Keratinocyte (primary cell): ENCODE measurements around the gene F5. TPM values are rescaled to one million over a fixed set of nuclear protein-coding genes. Genes with fewer than 3 reads are reported as not detected.

ENCODE experiments used
- DNase-seq: peaks from one replicate; pipeline ENCODE4 v3.0.0-alpha.2; 2011; ENCODE audit warnings: low read depth, missing footprints, low spot score
- FAIRE-seq: peaks from 2 replicates; lab custom pipeline; 2011; peaks lifted over from hg19 to GRCh38; lab: Jason Lieb, UNC
- H2AFZ ChIP-seq: 2 replicates; pipeline ENCODE4 v1.6.0; 2012; ENCODE audit warnings: low read length, control low read depth, inconsistent platforms; ENCODE audit not compliant: control insufficient read depth
- H3K27ac ChIP-seq: 2 replicates; pipeline ENCODE4 v1.5.1; 2011; ENCODE audit warnings: low read length; ENCODE audit not compliant: control insufficient read depth, insufficient read depth
- H3K27me3 ChIP-seq: 3 replicates; pipeline ENCODE4 v1.6.0; 2011; ENCODE audit warnings: low read length; ENCODE audit not compliant: control insufficient read depth, insufficient read depth; ENCODE audit errors: extremely low read depth
- H3K36me3 ChIP-seq, 2 experiments: 2 replicates in 1 of 2; 3 replicates in 1 of 2; pipeline ENCODE4 v1.5.1; 2011; ENCODE audit warnings: low read length in 2 of 2, mild to moderate bottlenecking in 1 of 2; ENCODE audit not compliant: control insufficient read depth in 2 of 2, insufficient read depth in 2 of 2; ENCODE audit errors: extremely low read depth in 1 of 2
- H3K4me1 ChIP-seq: 3 replicates; pipeline ENCODE4 v1.5.1; 2011; ENCODE audit warnings: low read length; ENCODE audit not compliant: control insufficient read depth, insufficient read depth; ENCODE audit errors: extremely low read depth
- H3K4me2 ChIP-seq: 3 replicates; pipeline ENCODE4 v1.6.0; 2011; ENCODE audit warnings: low read depth, low read length; ENCODE audit not compliant: control insufficient read depth, insufficient read depth; ENCODE audit errors: extremely low read depth
- H3K4me3 ChIP-seq, 3 experiments: fragments of 200-600 bp in 1 of 3; sonication (generic) in 1 of 3; 2 replicates in 2 of 3; 3 replicates in 1 of 3; pipeline ENCODE4 v1.5.1; 2011 to 2016; ENCODE audit warnings: low read length in 3 of 3, mild to moderate bottlenecking in 3 of 3, control low read depth in 2 of 3, inconsistent platforms in 1 of 3, low read depth in 1 of 3, mixed read lengths in 1 of 3, mixed run types in 1 of 3, moderate library complexity in 1 of 3; ENCODE audit not compliant: control insufficient read depth in 2 of 3, insufficient read depth in 2 of 3; ENCODE audit errors: extremely low read depth in 1 of 3
- H3K79me2 ChIP-seq: 2 replicates; pipeline ENCODE4 v1.6.0; 2012; ENCODE audit warnings: low read length; ENCODE audit not compliant: control insufficient read depth, insufficient read depth
- H3K9ac ChIP-seq: 3 replicates; pipeline ENCODE4 v1.6.0; 2011; ENCODE audit warnings: low read length; ENCODE audit not compliant: control insufficient read depth, insufficient read depth; ENCODE audit errors: extremely low read depth
- H3K9me1 ChIP-seq: 3 replicates; pipeline ENCODE4 v1.6.0; 2011; ENCODE audit warnings: low read length; ENCODE audit not compliant: control insufficient read depth, insufficient read depth; ENCODE audit errors: extremely low read depth
- H3K9me3 ChIP-seq: 2 replicates; pipeline ENCODE4 v1.5.1; 2012; ENCODE audit warnings: low read depth, low read length; ENCODE audit not compliant: control insufficient read depth
- H4K20me1 ChIP-seq: 3 replicates; pipeline ENCODE4 v1.6.0; 2011; ENCODE audit warnings: low read length; ENCODE audit not compliant: control insufficient read depth, insufficient read depth; ENCODE audit errors: extremely low read depth
- CTCF ChIP-seq, 3 experiments: IDR thresholded peaks in 1 of 3; conservative IDR thresholded peaks in 1 of 3; optimal IDR thresholded peaks in 1 of 3; 2 replicates in 2 of 3; 3 replicates in 1 of 3; pipeline versions ENCODE3 to v1.5.1; 2011; ENCODE audit warnings: low read length in 3 of 3, mild to moderate bottlenecking in 3 of 3, moderate library complexity in 2 of 3, control low read depth in 1 of 3, inconsistent platforms in 1 of 3; ENCODE audit not compliant: insufficient read depth in 2 of 3; ENCODE audit errors: extremely low read depth in 1 of 3
- EZH2 ChIP-seq: IDR thresholded peaks from one replicate; pipeline ENCODE4 v1.6.1; 2012; ENCODE audit warnings: inconsistent platforms, mild to moderate bottlenecking, low read length, moderate library complexity
- dilution Hi-C: fragments of 300-500 bp; cut with MboI; formaldehyde crosslinking; loops from one replicate; pipeline ENCODE4 v1.7.0; 2020; ENCODE audit warnings: low sequenced_read_pairs; ENCODE audit not compliant: extremely low pct_ligation_motif_present
- polyA plus RNA-seq, 5 experiments: library from polyadenylated mRNA; depleted of rRNA in 3 of 5; stranded (reverse) in 3 of 5; stranded (forward) in 1 of 5; unstranded in 1 of 5; fragments of >200 nt; gene quantifications; 1 replicate in 1 of 5; 2 replicates in 3 of 5; 3 replicates in 1 of 5; pipeline versions ENCODE4 v1.2.1 to v1.2.3, GENCODE V29; 2011 to 2012; ENCODE audit warnings: missing spikeins in 2 of 5, low read depth in 1 of 5, low replicate concordance in 1 of 5

F5 gene
- polyA plus RNA-seq, 1 donor (not counting 4 experiments of a cell fraction or from before 2014, with no cell fraction given): 0.01 TPM

DNA sequence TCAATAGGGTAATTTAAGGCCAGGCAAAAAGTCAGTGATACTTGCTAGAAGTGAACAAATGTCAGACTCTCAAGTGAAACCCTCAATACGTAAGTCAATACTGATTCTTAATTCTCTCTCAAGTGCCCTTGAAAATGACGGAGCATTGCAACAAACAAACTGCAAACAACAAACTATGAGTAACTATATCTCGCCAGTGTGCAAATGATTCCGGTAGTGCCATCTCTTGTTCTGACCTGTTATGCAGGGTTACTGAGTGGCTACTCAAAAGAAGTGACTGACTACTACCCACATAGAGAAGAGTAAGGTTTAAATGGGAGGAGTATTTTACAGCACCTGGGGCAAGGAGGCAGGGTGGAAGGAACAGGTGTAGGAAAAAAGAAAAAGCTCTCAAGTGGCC, 102.2 kb downstream of the F5 start:
- dilution Hi-C loops: no loop called here

DNA sequence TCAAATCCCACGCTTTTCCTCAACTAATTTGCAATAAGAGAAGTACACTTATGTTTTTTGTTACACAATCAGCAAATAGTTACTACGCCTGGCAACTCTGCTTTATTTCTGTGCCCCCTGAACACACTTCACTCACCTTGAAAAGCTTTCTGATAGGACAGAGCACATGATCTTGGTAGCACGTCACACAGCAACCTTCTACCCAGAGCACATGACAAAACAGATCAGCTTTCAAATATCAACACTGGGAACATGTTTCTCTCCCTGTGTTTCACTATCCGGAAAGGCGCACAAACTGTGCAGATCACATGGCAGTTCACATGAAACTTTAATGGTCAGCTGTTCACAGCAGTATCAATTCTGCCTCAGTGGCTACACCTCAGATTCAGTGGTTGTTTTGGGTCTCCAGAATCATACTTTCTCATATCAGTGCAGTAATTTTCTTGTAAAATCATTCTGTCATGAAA, 102.7 kb downstream of the F5 start:
- Histone ChIP-seq H3K27ac (peak overlapping the region; percentile 96), H3K9me1 (no peaks in the 10 kb centered on the region), H4K20me1 (no peaks in the 10 kb centered on the region), H2AFZ (peak overlapping the region; percentile 21), H3K9ac (peak overlapping the region; percentile 65), H3K4me3 (peak overlapping the region in 2 of 3 experiments; percentile 76 to 93), H3K36me3 (no peaks in the 10 kb centered on the region), H3K9me3 (no peaks in the 10 kb centered on the region), H3K79me2 (peaks cover 30% of the 10 kb centered on the region), H3K4me1 (peaks cover 28% of the 10 kb centered on the region), H3K27me3 (no peaks in the 10 kb centered on the region), H3K4me2 (peak overlapping the region; percentile 94)
- FAIRE-seq (no peak), DNase-seq (no peak)
- dilution Hi-C loops: no loop called here
- TF ChIP-seq EZH2: no peak
- TF ChIP-seq CTCF (optimal IDR thresholded peaks at IDR 0.05 in 1 of 3, IDR thresholded peaks at IDR 0.05 in 1 of 3, conservative IDR thresholded peaks at IDR 0.05 in 1 of 3; ENCODE audit: extremely low read depth in 1 of 3, insufficient read depth in 2 of 3, low read length in 3 of 3): no peak

More for the DNA sequence above, 102.2 kb downstream of the F5 start:
- no peaks in the 10 kb centered on the region for H3K27me3 ChIP-seq
- FAIRE-seq (no peak), DNase-seq (no peak)
- peak overlapping the region; percentile 94 for H3K4me2 ChIP-seq
- TF ChIP-seq EZH2 (no peak), CTCF (optimal IDR thresholded peaks at IDR 0.05 in 1 of 3, IDR thresholded peaks at IDR 0.05 in 1 of 3, conservative IDR thresholded peaks at IDR 0.05 in 1 of 3; ENCODE audit: extremely low read depth in 1 of 3, insufficient read depth in 2 of 3, low read length in 3 of 3) (no peak)
- peaks cover 28% of the 10 kb centered on the region for H3K4me1 ChIP-seq
- no peaks in the 10 kb centered on the region for H4K20me1 ChIP-seq
- H3K9me3 ChIP-seq: no peaks in the 10 kb centered on the region
- H2AFZ ChIP-seq: no peak overlapping the region
- no peaks in the 10 kb centered on the region for H3K36me3 ChIP-seq
- H3K4me3 ChIP-seq: peak overlapping the region; percentile 76 to 93 (median 80)
- no peaks in the 10 kb centered on the region for H3K9me1 ChIP-seq
- peak overlapping the region; percentile 96 for H3K27ac ChIP-seq
- H3K9ac ChIP-seq: peak overlapping the region; percentile 93
- peaks cover 30% of the 10 kb centered on the region for H3K79me2 ChIP-seq
